ENCODE results near the gene CSNK2A3. TPM values are rescaled to one million over a fixed set of nuclear protein-coding genes. Genes with fewer than 3 reads are reported as not detected.

CSNK2A3 gene
- total RNA-seq, 1 donor, result 1.3 TPM

GRCh38 chr11:11306855-11307254 is 46.2 kb downstream of the CSNK2A3 start:
- H3K4me1 ChIP-seq (ENCODE audit: insufficient read depth, low read length), result peaks cover 20% of the 10 kb centered on the region
- no peaks in the 10 kb centered on the region for H3K9me3 ChIP-seq (ENCODE audit: low read depth, low read length)
- no peaks in the 10 kb centered on the region for H3K27me3 ChIP-seq (ENCODE audit: insufficient read depth, low read length)
- no peak overlapping the region for H3K4me3 ChIP-seq (ENCODE audit: low read length)

- Histone ChIP-seq H3K27me3 (ENCODE audit: insufficient read depth, low read length) (no peaks in the 10 kb centered on the region), H3K9me3 (ENCODE audit: low read depth, low read length) (no peaks in the 10 kb centered on the region), H3K4me3 (ENCODE audit: low read length) (no peak overlapping the region), H3K4me1 (ENCODE audit: insufficient read depth, low read length) (peaks cover 2% of the 10 kb centered on the region)
Measured at GRCh38 chr11:11304550-11304949, 48.5 kb downstream of the CSNK2A3 start.

GRCh38 chr11:11302565-11302964 is 50.5 kb downstream of the CSNK2A3 start:
- Histone ChIP-seq H3K4me3 (ENCODE audit: low read length) (no peak overlapping the region), H3K9me3 (ENCODE audit: low read depth, low read length) (no peaks in the 10 kb centered on the region)

More at GRCh38 chr11:11302565-11302964, 50.5 kb downstream of the CSNK2A3 start:
- Histone ChIP-seq H3K4me1 (ENCODE audit: insufficient read depth, low read length) (no peaks in the 10 kb centered on the region), H3K27me3 (ENCODE audit: insufficient read depth, low read length) (no peaks in the 10 kb centered on the region)

All from mononuclear cell (primary cell).